A549 (cell line): ENCODE results near the gene BORCS6. TPM values are rescaled to one million over a fixed set of nuclear protein-coding genes. Genes with fewer than 3 reads are reported as not detected.

Experiments
- ATAC-seq, 2 experiments: fragments of 200-7000 bp in 1 of 2; fragments of >200 bp in 1 of 2; cut with Nextera tagmentation in 1 of 2; cut with Tn5 transposase in 1 of 2; 3 replicates each; pipeline versions ENCODE4 v1.8.0 to v1.9.1; 2018 to 2020; ENCODE audit warnings: mild to moderate bottlenecking in 1 of 2, moderate library complexity in 1 of 2
- CTCF ChIA-PET: fragments of 300-600 bp; sonication (Branson Sonifier 250); formaldehyde crosslinking; extraction: SDS; loops from one replicate; lab custom pipeline; 2021; ENCODE audit warnings: antibody characterized with exemption, inconsistent platforms; lab: Yijun Ruan, JAX
- POLR2A ChIA-PET: fragments of 350-600 bp; formaldehyde crosslinking; extraction: SDS; loops from one replicate; lab custom pipeline; 2021; ENCODE audit warnings: antibody characterized with exemption, inconsistent platforms; lab: Yijun Ruan, JAX
- DNase-seq, 2 experiments: peaks; one replicate each; pipeline versions ENCODE4 v3.0.0 to v3.0.0-alpha.2; 2011 to 2016; ENCODE audit warnings: low read depth in 1 of 2, low spot score in 1 of 2
- FAIRE-seq: peaks from 2 replicates; lab custom pipeline; 2011; peaks lifted over from hg19 to GRCh38; lab: Jason Lieb, UNC
- H3K27ac ChIP-seq, 2 experiments: fragments of >200 bp; sonication (Bioruptor Twin); formaldehyde crosslinking; 3 replicates each; pipeline ENCODE4 v1.5.1; 2016 to 2017
- H3K4me1 ChIP-seq: fragments of >200 bp; sonication (Bioruptor Twin); formaldehyde crosslinking; 3 replicates; pipeline ENCODE4 v1.6.1; 2016
- H3K4me2 ChIP-seq: fragments of >200 bp; sonication (Bioruptor Twin); formaldehyde crosslinking; 3 replicates; pipeline ENCODE4 v1.6.1; 2016
- H3K4me3 ChIP-seq: fragments of >200 bp; sonication (Bioruptor Twin); formaldehyde crosslinking; 3 replicates; pipeline ENCODE4 v1.5.1; 2016
- H3K9me3 ChIP-seq: fragments of >200 bp; sonication (Bioruptor Twin); formaldehyde crosslinking; 3 replicates; pipeline ENCODE4 v1.6.1; 2016
- CHD2 ChIP-seq: fragments of 150-350 bp; IDR thresholded peaks from 2 replicates; pipeline ENCODE4 v1.6.1; 2014; ENCODE audit warnings: low read length; ENCODE audit not compliant: partially characterized antibody
- CTCF ChIP-seq: fragments of >200 bp; sonication (Bioruptor Twin); formaldehyde crosslinking; IDR thresholded peaks from 3 replicates; pipeline ENCODE4 v1.5.1; 2016
- EHMT2 ChIP-seq: fragments of 200-600 bp; sonication (generic); IDR thresholded peaks from 2 replicates; pipeline ENCODE4 v1.6.1; 2016; ENCODE audit warnings: antibody characterized with exemption, low read depth, mild to moderate bottlenecking, moderate library complexity
- FOSB ChIP-seq: fragments of 250-450 bp; sonication (Bioruptor Pico); IDR thresholded peaks from 2 replicates; pipeline ENCODE4 v1.5.0; 2020; ENCODE audit warnings: mild to moderate bottlenecking, moderate library complexity
- HMGXB4 ChIP-seq: fragments of 250-450 bp; sonication (Bioruptor Pico); IDR thresholded peaks from 2 replicates; pipeline ENCODE4 v1.5.0; 2021; ENCODE audit warnings: mild to moderate bottlenecking, moderate library complexity, borderline replicate concordance
- HOXA7 ChIP-seq: fragments of 250-450 bp; sonication (Bioruptor Pico); IDR thresholded peaks from 2 replicates; pipeline ENCODE4 v1.5.0; 2020; ENCODE audit warnings: mild to moderate bottlenecking, moderate library complexity
- HOXB13 ChIP-seq: fragments of 250-450 bp; sonication (Bioruptor Pico); IDR thresholded peaks from 2 replicates; pipeline ENCODE4 v1.5.0; 2020; ENCODE audit warnings: low read depth, mild to moderate bottlenecking, moderate library complexity
- HOXB5 ChIP-seq: fragments of 250-450 bp; sonication (Bioruptor Pico); IDR thresholded peaks from 2 replicates; pipeline ENCODE4 v1.5.0; 2020; ENCODE audit warnings: mild to moderate bottlenecking, moderate library complexity
- JUN ChIP-seq, 2 experiments: fragments of >200 bp; sonication (Bioruptor Twin); formaldehyde crosslinking; IDR thresholded peaks; 2 replicates in 1 of 2; 3 replicates in 1 of 2; pipeline ENCODE4 v1.6.1; 2016 to 2017
- KDM5A ChIP-seq: fragments of 200-600 bp; sonication (generic); IDR thresholded peaks from 2 replicates; pipeline ENCODE4 v1.6.1; 2016; ENCODE audit warnings: antibody characterized with exemption, mild to moderate bottlenecking
- MYC ChIP-seq: IDR thresholded peaks from 2 replicates; pipeline ENCODE4 v1.6.1; 2012; ENCODE audit warnings: mild to moderate bottlenecking, inconsistent platforms, low read length, improper control_type of control experiment, borderline replicate concordance
- NFE2L2 ChIP-seq: fragments of 150-350 bp; conservative IDR thresholded peaks from 2 replicates; pipeline ENCODE4 v1.6.1; 2014; ENCODE audit warnings: low read length
- PBX3 ChIP-seq: IDR thresholded peaks from 2 replicates; pipeline ENCODE4 v1.6.1; 2012
- POLR2A ChIP-seq: IDR thresholded peaks from 2 replicates; pipeline ENCODE4 v1.6.1; 2012; ENCODE audit warnings: mild to moderate bottlenecking, low read length
- RAD21 ChIP-seq, 2 experiments: fragments of >200 bp in 1 of 2; sonication (Bioruptor Twin) in 1 of 2; formaldehyde crosslinking in 1 of 2; IDR thresholded peaks in 1 of 2; conservative IDR thresholded peaks in 1 of 2; 2 replicates in 1 of 2; 3 replicates in 1 of 2; pipeline ENCODE4 v1.6.1; 2012 to 2018; ENCODE audit warnings: inconsistent platforms in 1 of 2
- RARB ChIP-seq: fragments of 250-450 bp; sonication (Bioruptor Pico); IDR thresholded peaks from 2 replicates; pipeline ENCODE4 v1.8.0; 2021; ENCODE audit warnings: mild to moderate bottlenecking, moderate library complexity
- RCOR1 ChIP-seq: fragments of 150-350 bp; IDR thresholded peaks from 2 replicates; pipeline ENCODE4 v1.6.1; 2014; ENCODE audit warnings: antibody characterized with exemption, low read length, low read depth
- REST ChIP-seq: fragments of 200-600 bp; sonication (generic); IDR thresholded peaks from 2 replicates; pipeline ENCODE4 v1.6.1; 2016; ENCODE audit warnings: antibody characterized with exemption, mild to moderate bottlenecking, moderate library complexity
- SMC3 ChIP-seq: fragments of >200 bp; sonication (Bioruptor Twin); formaldehyde crosslinking; IDR thresholded peaks from 3 replicates; pipeline ENCODE4 v1.6.1; 2018; ENCODE audit warnings: inconsistent platforms
- TP53 ChIP-seq: fragments of 250-450 bp; sonication (Bioruptor Pico); IDR thresholded peaks from 2 replicates; pipeline ENCODE4 v1.5.0; 2021; ENCODE audit warnings: mild to moderate bottlenecking, moderate library complexity
- ZNF302 ChIP-seq: fragments of 250-450 bp; sonication (Bioruptor Pico); IDR thresholded peaks from 2 replicates; pipeline ENCODE4 v1.9.0; 2021; ENCODE audit warnings: inconsistent platforms, mild to moderate bottlenecking, moderate library complexity
- ZSCAN20 ChIP-seq: fragments of 250-450 bp; sonication (Bioruptor Pico); IDR thresholded peaks from 2 replicates; pipeline ENCODE4 v1.8.0; 2022; ENCODE audit warnings: mild to moderate bottlenecking, moderate library complexity
- WGBS: methylation state at CpG from one replicate; pipeline ENCODE4 v1.1.6; 2017; ENCODE audit errors: missing lambda C conversion rate; 5-methylcytosine and 5-hydroxymethylcytosine counted together
- polyA plus RNA-seq, 4 experiments: library from polyadenylated mRNA; depleted of rRNA in 3 of 4; stranded (reverse); fragments of >200 nt; fragmentation: RNase III in 1 of 4; extraction: RNeasy Plus Mini Kit Qiagen cat#74134 plus additional on column Dnase treatment in 1 of 4; gene quantifications; 2 replicates in 3 of 4; 3 replicates in 1 of 4; pipeline ENCODE4 v1.2.3, GENCODE V29; 2011 to 2017

Gene BORCS6
- polyA plus RNA-seq, 2 of the 4 experiments (the other 2 are of a cell fraction): 3.0 to 6.6 TPM

GRCh38 chr17:8160741-8161221 lies 29.2 kb downstream of the BORCS6 start:
- ChIA-PET POLR2A (interaction anchor here (1.0 to 2.7 kb wide), 2 partner anchors 12 to 25 kb away, joined by 3 to 13 read pairs; no protein-coding TSS in a partner anchor), CTCF (interaction anchor here (0.7 to 19.5 kb wide), 12 partner anchors 12 to 101 kb away, joined by 3 to 601 read pairs (median 4); partner anchors contain the start of genes ALOXE3 and HES7)
- Histone ChIP-seq H3K27ac (no peak overlapping the region), H3K4me1 (peaks cover 44% of the 10 kb centered on the region), H3K4me2 (peak overlapping the region; percentile 85; the same call in 2 of the 3 replicates), H3K4me3 (no peak overlapping the region; the same call in 2 of the 3 replicates), H3K9me3 (no peaks in the 10 kb centered on the region)
- no peak for TF ChIP-seq KDM5A
- TF ChIP-seq ZSCAN20: no peak
- TF ChIP-seq SMC3: no peak
- TF ChIP-seq RARB: no peak
- no peak for TF ChIP-seq REST
- TF ChIP-seq CHD2: no peak
- TF ChIP-seq HOXB13: no peak
- TF ChIP-seq RAD21 (conservative IDR thresholded peaks at IDR 0.05 in 1 of 2, IDR thresholded peaks at IDR 0.05 in 1 of 2): no peak
- no peak for TF ChIP-seq HOXB5
- TF ChIP-seq PBX3: no peak
- TF ChIP-seq JUN (IDR thresholded peaks at IDR 0.05): no peak
- TF ChIP-seq CTCF: no peak
- no peak for TF ChIP-seq POLR2A
- TF ChIP-seq HMGXB4 (CRISPR knock-in tag): no peak
- TF ChIP-seq FOSB: no peak
- no peak for DNase-seq
- FAIRE-seq: no peak
- 64% methylated on average over 5 of the region's 5 CpGs for WGBS
- ATAC-seq: no peak

GRCh38 chr17:8160224-8160577 lies 29.8 kb downstream of the BORCS6 start:
- ChIA-PET CTCF (interaction anchor here (1.1 to 19.5 kb wide), 9 partner anchors 13 to 100 kb away, joined by 3 to 601 read pairs (median 5); partner anchors contain the start of genes ALOXE3 and HES7), POLR2A (interaction anchor here (2.7 kb wide), 1 partner anchor 13 kb away, joined by 13 read pairs; no protein-coding TSS in a partner anchor)
- no peak for TF ChIP-seq RCOR1
- TF ChIP-seq JUN (IDR thresholded peaks at IDR 0.05): no peak
- no peak for TF ChIP-seq ZNF302 (CRISPR knock-in tag)
- no peak for TF ChIP-seq EHMT2
- TF ChIP-seq TP53 (CRISPR knock-in tag): no peak
- no peak for TF ChIP-seq RAD21 (conservative IDR thresholded peaks at IDR 0.05 in 1 of 2, IDR thresholded peaks at IDR 0.05 in 1 of 2)
- no peak for TF ChIP-seq HOXA7 (CRISPR knock-in tag)
- no peak for TF ChIP-seq NFE2L2
- TF ChIP-seq MYC: no peak
- no peak overlapping the region for H3K4me3 ChIP-seq
- no peak for DNase-seq
- H3K27ac ChIP-seq: no peak overlapping the region
- WGBS: 70% methylated on average over 4 of the region's 4 CpGs
- no peak for ATAC-seq
- FAIRE-seq: no peak
- peaks cover 49% of the 10 kb centered on the region for H3K4me1 ChIP-seq
- H3K9me3 ChIP-seq: no peaks in the 10 kb centered on the region
- no peak overlapping the region for H3K4me2 ChIP-seq
